K562 (cell line): ENCODE results near the gene MRPL27. TPM values are rescaled to one million over a fixed set of nuclear protein-coding genes. Genes with fewer than 3 reads are reported as not detected.

ENCODE experiments used
- ATAC-seq: fragments of 200-7000 bp; cut with Tn5 transposase; 3 replicates; pipeline ENCODE4 v1.9.1; 2020; ENCODE audit warnings: moderate library complexity
- BruUV-seq: library from RNA; stranded (reverse); fragments of 400-500 nt; replicated peaks from 2 replicates; lab custom pipeline; 2021; lab: Mats Ljungman, UMichigan
- CTCF ChIA-PET: fragments of 300-600 bp; formaldehyde crosslinking; extraction: SDS; loops from one replicate; lab custom pipeline; 2021; ENCODE audit warnings: low intra/inter-chr PET ratio; lab: Yijun Ruan, JAX
- POLR2A ChIA-PET: fragments of 300-600, 350-650 bp; sonication (Branson Sonifier 250); formaldehyde crosslinking; extraction: SDS; loops from one replicate; lab custom pipeline; 2021; ENCODE audit warnings: antibody characterized with exemption, inconsistent platforms; lab: Yijun Ruan, JAX
- DNase-seq, 4 experiments: peaks; one replicate each; pipeline versions ENCODE4 v3.0.0 to v3.0.0-alpha.2; 2011 to 2018; ENCODE audit warnings: low spot score in 3 of 4, mixed read lengths in 3 of 4; ENCODE audit errors: extremely low read depth in 1 of 4
- FAIRE-seq: peaks from 2 replicates; lab custom pipeline; 2011; peaks lifted over from hg19 to GRCh38; lab: Jason Lieb, UNC
- H2AFZ ChIP-seq: 2 replicates; pipeline ENCODE4 v1.6.0; 2011; ENCODE audit warnings: low read depth, low read length, control low read depth, inconsistent platforms
- H3K27ac ChIP-seq: fragments of 200-600 bp; 3 replicates; pipeline ENCODE4 v1.8.0; 2011; ENCODE audit warnings: low read depth, mild to moderate bottlenecking, control low read depth, inconsistent platforms, low read length, moderate library complexity, mixed read lengths; ENCODE audit errors: extremely low read depth
- H3K27me3 ChIP-seq, 2 experiments: fragments of 300-600 bp in 1 of 2; 2 replicates in 1 of 2; 3 replicates in 1 of 2; pipeline versions ENCODE4 v1.6.0 to v1.8.0; 2011; ENCODE audit warnings: inconsistent platforms in 2 of 2, low read length in 2 of 2, mild to moderate bottlenecking in 1 of 2, mixed read lengths in 1 of 2, moderate library complexity in 1 of 2; ENCODE audit not compliant: control insufficient read depth in 2 of 2, insufficient read depth in 2 of 2
- H3K36me3 ChIP-seq: fragments of 300-600 bp; 3 replicates; pipeline ENCODE4 v1.8.0; 2011; ENCODE audit warnings: mild to moderate bottlenecking, low read length, inconsistent platforms; ENCODE audit not compliant: control insufficient read depth, insufficient read depth
- H3K4me1 ChIP-seq, 2 experiments: fragments of 200-600 bp in 1 of 2; replicated peaks in 1 of 2; 2 replicates in 1 of 2; 3 replicates in 1 of 2; pipeline versions ENCODE4 v1.5.1 to v1.8.0; 2011; ENCODE audit warnings: inconsistent platforms in 2 of 2, low read length in 2 of 2, mild to moderate bottlenecking in 1 of 2, mixed read lengths in 1 of 2, moderate library complexity in 1 of 2; ENCODE audit not compliant: control insufficient read depth in 2 of 2, insufficient read depth in 2 of 2
- H3K4me2 ChIP-seq: 2 replicates; pipeline ENCODE4 v1.6.1; 2011; ENCODE audit warnings: low read length, control low read depth, inconsistent platforms, mixed read lengths; ENCODE audit not compliant: insufficient read depth
- H3K4me3 ChIP-seq: fragments of 200-600 bp; sonication (generic), shearing (Covaris generic); 2 replicates; pipeline ENCODE4 v1.5.1; 2016; ENCODE audit warnings: control low read depth, inconsistent platforms
- H3K79me2 ChIP-seq: fragments of 200-600 bp; 3 replicates; pipeline ENCODE4 v1.8.0; 2011; ENCODE audit warnings: low read length, inconsistent platforms; ENCODE audit not compliant: control insufficient read depth, insufficient read depth
- H3K9ac ChIP-seq, 2 experiments: 2 replicates each; pipeline versions ENCODE4 v1.6.0 to v1.6.1; 2011; ENCODE audit warnings: low read depth in 2 of 2, low read length in 2 of 2, control low read depth in 1 of 2, inconsistent platforms in 1 of 2, mild to moderate bottlenecking in 1 of 2, mixed read lengths in 1 of 2; ENCODE audit not compliant: insufficient read depth in 1 of 2
- H3K9me1 ChIP-seq: one replicate; pipeline ENCODE4 v1.6.0; 2011; ENCODE audit warnings: inconsistent platforms, mild to moderate bottlenecking, low read length, moderate library complexity; ENCODE audit not compliant: control insufficient read depth, insufficient read depth
- H3K9me3 ChIP-seq: replicated peaks from 2 replicates; pipeline ENCODE4 v1.5.1; 2011; ENCODE audit warnings: low read depth, low read length, inconsistent platforms; ENCODE audit not compliant: control insufficient read depth, insufficient read depth
- H4K20me1 ChIP-seq: replicated peaks from 2 replicates; pipeline ENCODE4 v1.6.1; 2011; ENCODE audit warnings: low read length, inconsistent platforms, mixed read lengths; ENCODE audit not compliant: control insufficient read depth, insufficient read depth
- BCL6 ChIP-seq: fragments of 250-450 bp; sonication (Bioruptor Pico); IDR thresholded peaks from 2 replicates; pipeline ENCODE4 v1.4.0; 2020
- EHMT2 ChIP-seq: fragments of 450-650 bp; IDR thresholded peaks from 2 replicates; pipeline ENCODE4 v1.6.1; 2018; ENCODE audit warnings: antibody characterized with exemption
- FOXM1 ChIP-seq, 2 experiments: fragments of 450-650 bp in 1 of 2; sonication (generic) in 1 of 2; formaldehyde crosslinking in 1 of 2; IDR thresholded peaks; 2 replicates each; pipeline versions ENCODE4 v1.6.1 to v1.9.0; 2017 to 2022; ENCODE audit warnings: low read depth in 2 of 2, mild to moderate bottlenecking in 2 of 2, missing genetic modification reagents in 1 of 2, moderate library complexity in 1 of 2
- GATAD2B ChIP-seq: fragments of 450-650 bp; IDR thresholded peaks from 2 replicates; pipeline ENCODE4 v1.6.1; 2017; ENCODE audit warnings: mild to moderate bottlenecking, borderline replicate concordance
- KDM2B ChIP-seq: fragments of 250-450 bp; sonication (Bioruptor Pico); IDR thresholded peaks from 2 replicates; pipeline ENCODE4 v1.8.0; 2021; ENCODE audit warnings: mild to moderate bottlenecking, moderate library complexity
- KLF6 ChIP-seq: fragments of 250-450 bp; sonication (Bioruptor Pico); IDR thresholded peaks from 2 replicates; pipeline ENCODE4 v1.4.0; 2020; ENCODE audit warnings: mild to moderate bottlenecking, moderate library complexity, borderline replicate concordance
- NELFE ChIP-seq: IDR thresholded peaks from 2 replicates; pipeline ENCODE4 v1.6.1; 2011; ENCODE audit warnings: mild to moderate bottlenecking; ENCODE audit not compliant: insufficient read depth, insufficient read length
- NONO ChIP-seq, 2 experiments: fragments of 200-400 bp in 1 of 2; fragments of 450-650 bp in 1 of 2; formaldehyde crosslinking in 1 of 2; IDR thresholded peaks; 2 replicates each; pipeline ENCODE4 v1.6.1; 2017; ENCODE audit warnings: low read depth in 2 of 2, mild to moderate bottlenecking in 2 of 2, moderate library complexity in 2 of 2, low read length in 1 of 2
- RFX5 ChIP-seq: IDR thresholded peaks from 2 replicates; pipeline ENCODE4 v1.6.1; 2011; ENCODE audit warnings: low read depth, mild to moderate bottlenecking, improper control_type of control experiment, low read length
- ZFP30 ChIP-seq: fragments of 250-450 bp; sonication (Bioruptor Pico); IDR thresholded peaks from 2 replicates; pipeline ENCODE4 v1.8.0; 2022; ENCODE audit warnings: moderate library complexity, mild to moderate bottlenecking, inconsistent platforms, borderline replicate concordance
- ZKSCAN1 ChIP-seq: fragments of 150-350 bp; IDR thresholded peaks from 2 replicates; pipeline ENCODE4 v1.6.1; 2016; ENCODE audit warnings: low read depth, low read length
- ZNF398 ChIP-seq: fragments of 250-450 bp; sonication (Bioruptor Pico); IDR thresholded peaks from 2 replicates; pipeline ENCODE4 v1.8.0; 2021; ENCODE audit warnings: moderate library complexity, mild to moderate bottlenecking, inconsistent platforms
- ZNF408 ChIP-seq: fragments of 250-450 bp; sonication (Bioruptor Pico); IDR thresholded peaks from 2 replicates; pipeline ENCODE4 v1.4.0; 2020; ENCODE audit warnings: low read depth, mild to moderate bottlenecking, moderate library complexity
- ZNF668 ChIP-seq: fragments of 250-450 bp; sonication (Bioruptor Pico); IDR thresholded peaks from 2 replicates; pipeline ENCODE4 v1.8.0; 2022; ENCODE audit warnings: mild to moderate bottlenecking, inconsistent platforms
- WGBS: fragments of 100-300 bp; shearing (Covaris generic); methylation state at CpG from one replicate; pipeline ENCODE4 v1.1.6; 2016; ENCODE audit warnings: low coverage, mixed read lengths; ENCODE audit not compliant: insufficient coverage; ENCODE audit errors: missing lambda C conversion rate; 5-methylcytosine and 5-hydroxymethylcytosine counted together
- in situ Hi-C: fragments of 300-500 bp; cut with MboI; formaldehyde crosslinking; loops from 4 replicates; pipeline ENCODE4 v1.15.0; 2018; ENCODE audit warnings: inconsistent platforms, mixed read lengths
- intact Hi-C: fragments of 100-400 bp; cut with micrococcal nuclease; formaldehyde crosslinking; loops from 2 replicates; pipeline ENCODE4 v1.14.2; 2022
- polyA plus RNA-seq, 8 experiments: library from polyadenylated mRNA; depleted of rRNA in 4 of 8; stranded (reverse) in 5 of 8; unstranded in 3 of 8; fragments of >200 nt; fragmentation: Nextera tagmentation in 2 of 8; fragmentation: Illumina TruSeq in 1 of 8; extraction: Ambion mirVana in 2 of 8; extraction: Trizol in 1 of 8; gene quantifications; 2 replicates each; pipeline versions ENCODE4 v1.2.1 to v1.2.3, GENCODE V29; 2011 to 2014; ENCODE audit warnings: inconsistent platforms in 1 of 8, missing spikeins in 1 of 8
- total RNA-seq, 7 experiments: library from RNA; depleted of rRNA in 6 of 7; stranded (reverse); fragments of >200 nt in 6 of 7; fragmentation: Illumina TruSeq in 2 of 7; extraction: Trizol in 2 of 7; gene quantifications; 2 replicates each; pipeline versions ENCODE4 v1.2.1 to v1.2.3, GENCODE V29; 2011 to 2021; ENCODE audit warnings: low replicate concordance in 1 of 7

MRPL27 gene
- total and polyA plus RNA-seq, 9 of the 15 experiments (the other 6 are each of a cell fraction or from before 2014, with no cell fraction given), result 96.3 to 401 (median 142) TPM

DNA sequence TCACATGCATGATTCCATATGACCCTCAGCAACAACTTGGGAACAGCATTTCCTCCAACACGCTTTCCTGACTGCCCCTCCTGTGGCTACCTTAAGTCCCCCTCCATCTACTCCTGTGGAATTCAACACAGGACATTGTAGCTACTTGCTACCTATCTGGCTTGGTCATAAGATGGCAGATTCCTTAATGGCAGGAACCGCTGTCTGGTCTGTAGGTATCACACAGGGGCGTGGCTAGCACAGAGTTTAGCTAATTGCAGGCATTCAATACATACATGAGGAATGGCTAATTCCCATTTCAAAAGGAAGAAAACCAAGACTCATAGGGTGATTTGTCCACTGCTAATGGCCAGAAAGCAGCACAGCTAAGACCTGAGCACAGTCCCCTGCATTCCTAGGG is 15.7 kb upstream of the MRPL27 start (continued):
- no peak for TF ChIP-seq NELFE
- TF ChIP-seq ZNF408 (CRISPR knock-in tag), result no peak
- TF ChIP-seq ZFP30 (CRISPR knock-in tag), result no peak
- no peak for TF ChIP-seq KDM2B (CRISPR knock-in tag)
- no peak for TF ChIP-seq RFX5
- TF ChIP-seq GATAD2B, result no peak
- TF ChIP-seq BCL6 (CRISPR knock-in tag), result no peak

DNA sequence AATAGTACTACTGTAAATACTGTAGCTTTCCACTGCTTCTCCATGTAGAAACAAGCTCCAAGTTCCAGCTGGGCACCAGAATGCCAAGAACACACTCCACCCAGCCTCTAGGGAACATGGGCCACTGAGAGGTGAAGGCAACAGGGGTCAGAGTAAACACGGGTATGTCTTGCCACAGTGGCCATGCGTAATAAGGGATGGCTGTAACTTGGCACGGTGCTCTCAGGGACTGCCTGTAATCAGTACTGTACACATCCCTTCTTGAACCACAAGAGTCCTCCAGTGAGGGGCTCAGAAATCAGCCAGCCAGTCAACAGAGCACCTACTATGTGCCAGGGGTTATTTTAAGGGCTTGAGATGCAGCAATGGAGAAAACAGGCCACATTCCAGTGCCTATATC is 13.5 kb upstream of the MRPL27 start:
- no peak for ATAC-seq
- no TSS peak for BruUV-seq
- POLR2A ChIA-PET, result interaction anchor here (0.9 to 13.4 kb wide), 4 partner anchors 9 to 24 kb away, joined by 3 to 129 read pairs (median 8); partner anchors contain the start of gene LRRC59

More for the DNA sequence above, 13.5 kb upstream of the MRPL27 start:
- Histone ChIP-seq H3K4me3 (no peak overlapping the region), H3K4me1 (0 out of 5 replicates have a peak, but pooled peaks cover 0 to 4% of the 10 kb centered on the region in 2 experiments), H3K4me2 (no peak overlapping the region), H2AFZ (no peak overlapping the region), H3K79me2 (peaks cover 9% of the 10 kb centered on the region; the same call in 2 of the 3 replicates), H3K36me3 (peaks cover 99% of the 10 kb centered on the region), H3K27me3 (no peaks in the 10 kb centered on the region), H3K9me1 (no peaks in the 10 kb centered on the region), H3K9ac (no peak overlapping the region), H3K27ac (no peak overlapping the region), H4K20me1 (no peaks in the 10 kb centered on the region), H3K9me3 (no peaks in the 10 kb centered on the region)
- DNase-seq, result no peak
- FAIRE-seq, result no peak
- in situ Hi-C loops, result no loop called here
- 91% methylated on average over 3 of the region's 3 CpGs for WGBS
- TF ChIP-seq KLF6 (CRISPR knock-in tag), result no peak
- no peak for TF ChIP-seq NONO (IDR thresholded peaks at IDR 0.05; ENCODE audit: low read depth in 2 of 2, low read length in 1 of 2)
- TF ChIP-seq EHMT2, result no peak
- TF ChIP-seq ZNF398 (CRISPR knock-in tag), result no peak
- TF ChIP-seq FOXM1 (IDR thresholded peaks at IDR 0.05; ENCODE audit: low read depth), result no peak
- TF ChIP-seq FOXM1 (CRISPR knock-in tag; IDR thresholded peaks at IDR 0.05; ENCODE audit: low read depth), result no peak
- no peak for TF ChIP-seq ZNF668 (CRISPR knock-in tag)
- TF ChIP-seq ZKSCAN1, result peak; percentile 93
- intact Hi-C loops, result no loop called here
- CTCF ChIA-PET, result no interaction called here
